Measurements from ENCODE around the gene ADGRL3.
"Not testable (repeated sequence)": the region's sequence is repeated elsewhere in the genome, so short reads cannot be mapped to it uniquely, and the experiment has no call there.

Gene ADGRL3

GRCh38 chr4:61752617-61753016 lies 552.5 kb downstream of the ADGRL3 start:
- Histone ChIP-seq H2AFZ (ENCODE audit: insufficient read depth, low read length, poor library complexity) (no peak overlapping the region), H4K8ac (ENCODE audit: low read depth, low read length) (no peak overlapping the region), H3K9me3 (ENCODE audit: insufficient read depth, low read depth, low read length) (no peaks in the 10 kb centered on the region), H3K9ac (ENCODE audit: low read length) (no peak overlapping the region), H3K27ac (ENCODE audit: low read depth, low read length) (no peak overlapping the region), H2BK12ac (ENCODE audit: low read length) (no peak overlapping the region), H3K14ac (ENCODE audit: low read length) (no peak overlapping the region), H3K18ac (ENCODE audit: low read length) (no peak overlapping the region), H3K23ac (ENCODE audit: low read length) (no peak overlapping the region), H4K91ac (ENCODE audit: low read depth, low read length) (no peak overlapping the region), H3K4me2 (ENCODE audit: low read length) (no peak overlapping the region), H2BK120ac (ENCODE audit: insufficient read depth, low read length, poor library complexity) (no peak overlapping the region), H2AK5ac (ENCODE audit: low read length) (no peak overlapping the region), H3K36me3 (ENCODE audit: control insufficient read depth in 1 of 2, insufficient read depth in 2 of 2, low read length in 2 of 2) (no peaks in the 10 kb centered on the region), H3K79me1 (ENCODE audit: low read length) (no peaks in the 10 kb centered on the region), H3K4me1 (ENCODE audit: control insufficient read depth in 1 of 2, insufficient read depth in 2 of 2, low read length in 2 of 2) (no peaks in the 10 kb centered on the region), H3K4ac (ENCODE audit: low read depth, low read length) (no peak overlapping the region), H2BK5ac (ENCODE audit: low read depth, low read length, poor library complexity) (no peak overlapping the region), H3K79me2 (ENCODE audit: control insufficient read depth, insufficient read depth, low read length, poor library complexity) (no peaks in the 10 kb centered on the region), H3K4me3 (ENCODE audit: low read depth, low read length) (no peak overlapping the region), H3K27me3 (ENCODE audit: insufficient read depth, low read length) (no peaks in the 10 kb centered on the region), H4K12ac (ENCODE audit: low read depth, low read length) (no peak overlapping the region)
- no peak for DNase-seq
- WGBS (ENCODE audit: extremely low coverage, insufficient coverage, insufficient read length): no CpG with 5 or more reads among the region's 2 CpGs

GRCh38 chr4:61753739-61754138 lies 553.6 kb downstream of the ADGRL3 start:
- no peak overlapping the region for H2BK12ac ChIP-seq (ENCODE audit: low read length)
- no peak overlapping the region for H3K14ac ChIP-seq (ENCODE audit: low read length)
- WGBS (ENCODE audit: extremely low coverage, insufficient coverage, insufficient read length): no CpG with 5 or more reads among the region's 3 CpGs
- H3K9me3 ChIP-seq (ENCODE audit: insufficient read depth, low read depth, low read length): no peaks in the 10 kb centered on the region
- H3K79me1 ChIP-seq (ENCODE audit: low read length): no peaks in the 10 kb centered on the region
- no peak overlapping the region for H4K8ac ChIP-seq (ENCODE audit: low read depth, low read length)
- H2AFZ ChIP-seq (ENCODE audit: insufficient read depth, low read length, poor library complexity): no peak overlapping the region
- no peak overlapping the region for H2AK5ac ChIP-seq (ENCODE audit: low read length)
- no peaks in the 10 kb centered on the region for H3K36me3 ChIP-seq (ENCODE audit: control insufficient read depth in 1 of 2, insufficient read depth in 2 of 2, low read length in 2 of 2)
- no peak for DNase-seq
- no peak overlapping the region for H3K4me3 ChIP-seq (ENCODE audit: low read depth, low read length)
- H4K12ac ChIP-seq (ENCODE audit: low read depth, low read length): no peak overlapping the region
- H3K27ac ChIP-seq (ENCODE audit: low read depth, low read length): no peak overlapping the region
- no peak overlapping the region for H3K18ac ChIP-seq (ENCODE audit: low read length)
- no peak overlapping the region for H3K4me2 ChIP-seq (ENCODE audit: low read length)
- no peaks in the 10 kb centered on the region for H3K79me2 ChIP-seq (ENCODE audit: control insufficient read depth, insufficient read depth, low read length, poor library complexity)
- H3K9ac ChIP-seq (ENCODE audit: low read length): no peak overlapping the region
- H2BK5ac ChIP-seq (ENCODE audit: low read depth, low read length, poor library complexity): no peak overlapping the region
- no peak overlapping the region for H2BK120ac ChIP-seq (ENCODE audit: insufficient read depth, low read length, poor library complexity)
- no peak overlapping the region for H3K4ac ChIP-seq (ENCODE audit: low read depth, low read length)
- H3K27me3 ChIP-seq (ENCODE audit: insufficient read depth, low read length): no peaks in the 10 kb centered on the region
- H3K4me1 ChIP-seq (ENCODE audit: control insufficient read depth in 1 of 2, insufficient read depth in 2 of 2, low read length in 2 of 2): no peaks in the 10 kb centered on the region
- H4K91ac ChIP-seq (ENCODE audit: low read depth, low read length): no peak overlapping the region
- H3K23ac ChIP-seq (ENCODE audit: low read length): no peak overlapping the region

GRCh38 chr4:61756937-61757336 lies 556.8 kb downstream of the ADGRL3 start:
- not testable (repeated sequence) for H3K9ac ChIP-seq (ENCODE audit: low read length); H4K8ac ChIP-seq (ENCODE audit: low read depth, low read length); H4K12ac ChIP-seq (ENCODE audit: low read depth, low read length); H2AFZ ChIP-seq (ENCODE audit: insufficient read depth, low read length, poor library complexity); H3K79me2 ChIP-seq (ENCODE audit: control insufficient read depth, insufficient read depth, low read length, poor library complexity); DNase-seq; H2BK120ac ChIP-seq (ENCODE audit: insufficient read depth, low read length, poor library complexity); H3K23ac ChIP-seq (ENCODE audit: low read length); H3K18ac ChIP-seq (ENCODE audit: low read length); H2AK5ac ChIP-seq (ENCODE audit: low read length); H4K91ac ChIP-seq (ENCODE audit: low read depth, low read length); H2BK5ac ChIP-seq (ENCODE audit: low read depth, low read length, poor library complexity); H3K4me1 ChIP-seq (ENCODE audit: control insufficient read depth in 1 of 2, insufficient read depth in 2 of 2, low read length in 2 of 2); H2BK12ac ChIP-seq (ENCODE audit: low read length); H3K4me3 ChIP-seq (ENCODE audit: low read depth, low read length); H3K27me3 ChIP-seq (ENCODE audit: insufficient read depth, low read length); H3K79me1 ChIP-seq (ENCODE audit: low read length); H3K9me3 ChIP-seq (ENCODE audit: insufficient read depth, low read depth, low read length); H3K4me2 ChIP-seq (ENCODE audit: low read length); H3K14ac ChIP-seq (ENCODE audit: low read length); H3K4ac ChIP-seq (ENCODE audit: low read depth, low read length); H3K27ac ChIP-seq (ENCODE audit: low read depth, low read length); H3K36me3 ChIP-seq (ENCODE audit: control insufficient read depth in 1 of 2, insufficient read depth in 2 of 2, low read length in 2 of 2)
- no CpG with 5 or more reads among the region's 5 CpGs for WGBS (ENCODE audit: extremely low coverage, insufficient coverage, insufficient read length)

DNA sequence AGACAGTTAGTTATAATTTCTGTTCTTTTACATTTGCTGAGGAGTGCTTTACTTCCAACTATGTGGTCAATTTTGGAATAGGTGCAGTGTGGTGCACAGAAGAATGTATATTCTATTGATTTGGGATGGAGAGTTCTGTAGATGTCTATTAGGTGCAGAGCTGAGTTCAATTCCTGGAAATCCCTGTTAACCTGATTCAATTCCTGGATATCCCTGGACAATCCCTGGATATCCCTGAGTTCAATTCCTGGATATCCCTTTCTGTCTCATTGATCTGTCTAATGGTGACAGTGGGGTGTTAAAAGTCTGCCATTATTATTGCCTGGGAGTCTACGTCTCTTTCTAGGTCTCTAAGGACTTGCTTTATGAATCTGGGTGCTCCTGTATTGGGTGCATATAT lies 557.9 kb downstream of the ADGRL3 start:
- H3K18ac ChIP-seq (ENCODE audit: low read length); H4K91ac ChIP-seq (ENCODE audit: low read depth, low read length): not testable (repeated sequence)

More for the DNA sequence above, 557.9 kb downstream of the ADGRL3 start:
- H2BK5ac ChIP-seq (ENCODE audit: low read depth, low read length, poor library complexity); H3K4ac ChIP-seq (ENCODE audit: low read depth, low read length); H2BK12ac ChIP-seq (ENCODE audit: low read length); H4K8ac ChIP-seq (ENCODE audit: low read depth, low read length); H2AFZ ChIP-seq (ENCODE audit: insufficient read depth, low read length, poor library complexity); H3K36me3 ChIP-seq (ENCODE audit: control insufficient read depth in 1 of 2, insufficient read depth in 2 of 2, low read length in 2 of 2); H3K79me1 ChIP-seq (ENCODE audit: low read length); H2AK5ac ChIP-seq (ENCODE audit: low read length); H3K79me2 ChIP-seq (ENCODE audit: control insufficient read depth, insufficient read depth, low read length, poor library complexity); H2BK120ac ChIP-seq (ENCODE audit: insufficient read depth, low read length, poor library complexity); H3K9ac ChIP-seq (ENCODE audit: low read length); H3K4me2 ChIP-seq (ENCODE audit: low read length); H3K27ac ChIP-seq (ENCODE audit: low read depth, low read length); H3K27me3 ChIP-seq (ENCODE audit: insufficient read depth, low read length); H3K9me3 ChIP-seq (ENCODE audit: insufficient read depth, low read depth, low read length); H3K14ac ChIP-seq (ENCODE audit: low read length); H3K4me1 ChIP-seq (ENCODE audit: control insufficient read depth in 1 of 2, insufficient read depth in 2 of 2, low read length in 2 of 2); H4K12ac ChIP-seq (ENCODE audit: low read depth, low read length); DNase-seq; H3K23ac ChIP-seq (ENCODE audit: low read length); H3K4me3 ChIP-seq (ENCODE audit: low read depth, low read length): not testable (repeated sequence)
- WGBS (ENCODE audit: extremely low coverage, insufficient coverage, insufficient read length): no CpG with 5 or more reads among the region's 1 CpG

All from trophoblast cell (in vitro differentiated cells and primary cell).